Breast epithelium (tissue), 3 donors: Measurements from ENCODE around the gene PLCG2.
"Not testable (repeated sequence)": the region's sequence is repeated elsewhere in the genome, so short reads cannot be mapped to it uniquely, and the experiment has no call there.

Experiments
- CTCF ChIP-seq, 3 donors: fragments of 450-650 bp; IDR thresholded peaks; one replicate each; pipeline ENCODE4 v1.5.1; 2016 to 2017; ENCODE audit warnings: antibody characterized with exemption in 3 of 3, mild to moderate bottlenecking in 3 of 3, moderate library complexity in 3 of 3
- POLR2A ChIP-seq: fragments of 450-650 bp; IDR thresholded peaks from one replicate; pipeline ENCODE4 v1.6.1; 2016; ENCODE audit warnings: antibody characterized with exemption, mild to moderate bottlenecking, moderate library complexity

- not testable (repeated sequence) for TF ChIP-seq POLR2A; CTCF (IDR thresholded peaks at IDR 0.05)
These were observed 155.6 kb downstream of the PLCG2 start for GRCh38 chr16:81934711-81935110.
